HUDEP-2 (cell line): ENCODE data around the gene CHPT1.
"Not testable (repeated sequence)": the region's sequence is repeated elsewhere in the genome, so short reads cannot be mapped to it uniquely, and the experiment has no call there.

Experiments used
- DNase-seq, 76 experiments: peaks; one replicate each; lab custom pipeline; 2025; ENCODE audit not compliant: unreplicated experiment in 76 of 76; lab: John Stamatoyannopoulos, UW

CHPT1 gene

DNA sequence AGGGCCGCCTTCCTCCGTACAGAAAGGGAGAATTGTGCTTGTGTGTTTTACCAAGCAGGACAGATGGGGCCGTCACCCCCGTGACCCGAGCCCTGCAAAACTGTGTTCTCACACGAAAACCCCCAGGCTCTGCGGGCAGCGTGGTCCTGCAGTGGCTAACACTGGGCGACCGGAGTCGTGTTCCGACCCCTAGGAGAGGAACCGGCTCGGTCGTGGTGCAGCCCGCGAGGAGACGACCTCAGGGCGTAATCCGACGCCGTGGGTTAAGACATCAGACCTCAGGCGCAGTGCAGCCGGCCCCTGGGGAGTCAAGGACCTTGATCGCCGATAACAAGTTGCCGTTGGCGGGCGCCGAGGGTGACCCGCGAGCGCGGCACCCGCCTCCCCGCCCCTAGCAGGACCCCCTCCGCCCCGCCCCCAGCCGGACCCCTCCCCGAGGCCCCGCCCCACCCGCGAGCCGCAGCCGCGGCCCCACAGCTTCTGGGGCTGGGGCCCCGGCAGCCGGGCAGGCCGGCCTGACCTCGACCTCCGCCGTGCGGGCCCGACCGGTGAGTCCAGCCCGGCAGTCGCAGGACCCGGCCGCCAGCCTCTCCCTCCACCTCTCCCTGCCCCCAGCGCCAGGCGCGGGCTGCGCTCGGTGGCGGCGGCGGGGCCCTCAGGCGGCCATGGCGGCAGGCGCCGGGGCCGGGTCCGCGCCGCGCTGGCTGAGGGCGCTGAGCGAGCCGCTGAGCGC, at the start of gene CHPT1:
CHPT1 (plus strand) TSS at position 444 of the 733 bp plus-strand sequence; CDS start at position 666, 222 bp downstream.
- DNase-seq: peak in 75 of 76 experiments; percentile 17 to 89 (median 79)

DNA sequence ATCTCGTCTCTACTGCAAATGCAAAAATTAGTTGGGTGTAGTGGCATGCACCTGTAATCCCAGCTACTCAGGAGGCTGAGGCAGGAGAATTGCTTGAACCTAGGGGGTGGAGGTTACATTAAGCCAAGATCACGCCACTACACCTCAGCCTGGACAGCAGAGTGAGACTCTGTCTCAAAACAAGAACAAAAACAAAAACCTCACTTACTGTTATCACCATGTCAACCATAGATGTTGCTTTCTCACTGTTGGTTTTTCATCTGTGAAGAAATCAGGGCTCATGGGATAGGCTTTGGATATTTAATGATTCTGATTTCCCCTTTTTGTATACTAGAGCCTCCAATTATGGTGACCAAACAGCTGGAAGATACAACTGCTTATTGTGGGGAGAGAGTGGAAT, 49.7 kb upstream of the CHPT1 start:
- no peak for DNase-seq

DNA sequence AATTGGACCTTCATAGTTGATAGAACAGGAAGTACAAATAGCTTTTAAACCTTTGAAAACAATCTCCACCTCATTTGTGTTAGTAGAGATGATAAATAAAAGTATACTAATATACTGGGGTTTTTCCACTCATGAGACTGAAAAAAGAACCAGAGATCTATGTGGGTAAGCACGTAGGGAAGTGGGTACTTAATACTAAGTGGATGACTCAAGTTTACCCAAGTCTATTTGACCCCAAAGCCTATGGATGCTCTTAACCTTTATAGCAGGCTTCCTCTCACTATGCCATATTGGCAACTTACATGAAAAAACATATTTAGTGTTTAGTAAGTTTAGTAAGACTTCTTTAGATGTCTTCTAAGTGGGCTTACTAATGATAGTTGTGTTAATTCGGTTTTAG, 49.2 kb upstream of the CHPT1 start:
- DNase-seq: no peak

DNA sequence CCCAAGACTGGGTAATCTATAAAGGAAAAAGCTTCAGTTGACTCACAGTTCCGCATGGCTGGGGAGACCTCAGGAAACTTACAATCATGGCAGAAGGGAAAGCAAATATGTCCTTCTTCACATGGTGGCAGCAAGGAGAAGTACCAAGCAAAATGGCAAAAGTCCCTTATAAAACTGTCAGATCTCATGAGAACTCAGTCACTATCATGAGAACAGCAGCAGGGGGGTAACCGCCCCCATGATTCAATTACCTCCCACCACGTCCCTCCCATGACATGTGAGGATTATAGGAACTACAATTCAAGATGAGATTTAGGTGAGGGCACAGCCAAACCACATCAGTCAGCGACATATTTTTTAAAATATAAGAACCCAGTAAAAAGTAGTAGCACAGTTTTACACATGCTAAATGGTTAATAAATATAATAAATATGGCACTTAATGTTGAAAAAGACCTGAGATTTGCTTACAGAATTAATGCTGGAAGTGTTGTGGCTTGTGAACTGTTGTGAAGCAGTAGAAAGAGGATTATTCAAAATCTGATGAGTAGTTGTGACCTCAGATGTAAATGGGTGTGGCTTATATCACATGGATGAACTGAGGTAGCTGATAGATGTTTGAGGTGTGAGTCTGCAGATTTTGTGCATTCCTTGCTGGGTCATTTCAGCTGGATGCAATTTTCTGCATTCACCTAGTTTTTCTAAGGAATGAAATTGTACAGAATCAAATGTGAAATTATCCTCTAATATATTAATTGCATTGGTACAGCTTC, 46.9 kb upstream of the CHPT1 start:
- DNase-seq: no peak

DNA sequence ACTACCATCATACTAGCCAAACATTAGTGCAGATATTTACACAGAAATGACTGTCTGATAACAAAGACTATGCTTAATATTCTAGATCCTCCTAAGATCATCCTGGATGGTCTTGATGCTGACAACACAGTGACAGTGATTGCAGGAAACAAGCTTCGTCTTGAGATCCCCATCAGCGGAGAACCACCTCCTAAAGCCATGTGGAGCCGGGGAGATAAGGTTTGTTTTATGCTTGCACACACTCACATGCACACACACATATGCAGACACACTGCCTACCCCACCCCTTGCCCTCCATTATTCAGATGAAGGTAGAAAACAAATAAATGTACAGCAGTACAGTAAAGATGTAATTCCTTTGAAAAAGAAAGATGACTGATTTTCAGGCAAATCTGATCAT, 44.4 kb upstream of the CHPT1 start:
- DNase-seq: peak in 12 of 76 experiments; percentile 3 to 21 (median 9)

DNA sequence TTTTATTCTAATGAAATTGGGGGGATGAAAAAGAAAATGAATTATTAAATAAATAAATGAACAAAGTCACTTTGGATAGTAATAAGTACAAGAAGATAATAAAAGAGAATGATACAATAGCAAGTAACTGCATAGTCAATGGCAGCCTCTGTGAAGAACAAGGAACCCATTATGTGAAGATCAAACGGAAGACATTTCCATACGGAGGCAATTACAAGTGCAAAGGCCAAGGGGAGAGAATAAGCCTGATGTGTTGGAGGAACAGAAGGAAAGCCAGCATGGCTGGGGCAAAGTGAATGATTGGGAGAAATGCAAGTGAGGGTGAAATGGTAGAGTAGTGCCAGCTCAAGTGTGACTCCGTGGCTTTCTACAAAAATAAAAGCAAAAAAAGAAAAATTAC, 43.9 kb upstream of the CHPT1 start:
- DNase-seq: no peak

DNA sequence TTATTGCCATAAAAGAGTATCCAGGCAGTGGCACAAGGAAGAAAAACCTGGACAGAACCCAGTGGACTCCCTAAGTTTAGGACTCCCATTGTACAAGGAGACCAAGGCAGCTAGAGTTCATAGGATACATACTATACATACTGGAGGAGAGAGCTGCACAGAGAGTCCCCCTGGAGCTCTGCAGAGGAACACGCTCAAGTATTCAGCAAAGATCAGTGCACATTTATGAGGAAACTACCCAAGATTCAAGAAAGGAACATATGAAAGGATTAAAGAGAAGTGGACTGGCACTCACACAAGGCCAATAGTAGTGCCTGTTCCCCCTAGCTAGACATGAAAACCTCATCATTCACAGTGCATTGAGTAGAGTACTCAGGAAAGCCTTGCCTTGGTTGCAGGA, 43.0 kb upstream of the CHPT1 start:
- DNase-seq: no peak

DNA sequence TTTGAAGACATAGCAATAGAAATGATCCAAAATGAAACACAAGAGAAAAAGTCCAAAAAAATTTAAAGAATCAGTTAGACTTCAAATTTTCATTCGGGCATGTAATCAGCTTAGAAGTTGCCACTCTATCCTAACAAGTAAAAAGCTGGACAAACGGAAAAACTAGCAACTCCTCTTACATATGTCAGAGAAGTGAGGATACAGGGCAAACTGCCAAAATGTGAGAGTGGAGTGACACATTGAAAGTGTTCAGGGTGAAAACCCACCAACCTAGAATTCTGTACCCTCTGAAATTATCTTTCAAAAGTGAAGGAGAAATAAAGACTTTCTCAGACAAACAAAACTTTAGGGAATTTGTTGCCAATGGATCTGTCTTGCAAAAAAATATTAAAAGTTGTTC, 42.0 kb upstream of the CHPT1 start:
- DNase-seq: peak in 1 of 76 experiments; percentile 8

DNA sequence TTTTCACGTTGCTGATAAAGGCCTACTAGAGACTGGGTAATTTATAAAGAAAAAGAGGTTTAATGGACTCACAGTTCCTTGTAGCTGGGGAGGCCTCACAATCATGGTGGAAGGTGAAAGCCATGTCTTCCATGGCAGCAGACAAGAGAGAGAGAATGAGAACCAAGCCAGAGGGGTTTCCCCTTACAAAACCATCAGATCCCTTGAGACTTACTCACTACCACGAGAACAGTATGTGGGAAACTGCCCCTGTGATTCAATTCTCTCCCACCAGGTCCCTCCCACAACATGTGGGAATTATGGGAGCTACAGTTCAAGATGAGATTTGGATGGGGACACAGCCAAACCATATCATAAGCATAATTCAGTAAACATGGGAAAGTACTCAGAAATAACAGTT, 36.8 kb upstream of the CHPT1 start:
- DNase-seq: not testable (repeated sequence)

DNA sequence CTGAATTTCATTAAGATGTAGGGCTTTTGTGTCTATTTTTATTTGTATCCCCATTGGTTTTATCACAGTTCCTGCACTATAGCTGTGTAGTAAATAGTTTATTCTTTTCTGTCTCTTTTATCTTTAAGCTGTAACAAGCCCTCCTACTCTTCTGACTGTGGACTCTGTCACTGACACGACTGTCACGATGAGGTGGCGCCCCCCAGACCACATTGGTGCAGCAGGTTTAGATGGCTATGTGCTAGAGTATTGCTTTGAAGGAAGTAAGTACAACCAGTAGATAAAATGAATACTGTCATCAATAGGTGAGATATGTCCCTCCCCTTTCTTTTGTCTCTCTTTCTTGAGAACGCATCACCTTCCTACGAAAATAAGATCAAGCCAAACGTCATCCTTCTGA, 34.1 kb upstream of the CHPT1 start:
- DNase-seq: no peak

DNA sequence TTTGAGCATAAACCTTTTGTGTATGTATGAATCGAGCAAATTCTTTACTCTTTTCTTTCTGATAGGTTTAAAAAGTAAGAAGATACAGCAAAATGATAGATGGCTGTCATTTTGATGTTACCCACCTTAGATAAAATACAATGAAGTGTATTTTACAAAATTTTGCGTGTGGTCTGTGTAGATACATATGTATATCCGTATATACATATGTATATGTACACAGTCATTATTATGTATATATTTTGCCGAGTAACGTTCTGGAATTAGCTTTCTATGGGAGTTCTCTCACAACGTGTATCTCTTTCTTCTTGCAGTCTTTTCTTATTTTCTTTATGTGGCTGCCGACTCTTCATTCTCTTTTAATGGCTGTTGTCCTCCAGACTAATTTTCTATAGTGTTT, 32.4 kb upstream of the CHPT1 start:
- no peak for DNase-seq

DNA sequence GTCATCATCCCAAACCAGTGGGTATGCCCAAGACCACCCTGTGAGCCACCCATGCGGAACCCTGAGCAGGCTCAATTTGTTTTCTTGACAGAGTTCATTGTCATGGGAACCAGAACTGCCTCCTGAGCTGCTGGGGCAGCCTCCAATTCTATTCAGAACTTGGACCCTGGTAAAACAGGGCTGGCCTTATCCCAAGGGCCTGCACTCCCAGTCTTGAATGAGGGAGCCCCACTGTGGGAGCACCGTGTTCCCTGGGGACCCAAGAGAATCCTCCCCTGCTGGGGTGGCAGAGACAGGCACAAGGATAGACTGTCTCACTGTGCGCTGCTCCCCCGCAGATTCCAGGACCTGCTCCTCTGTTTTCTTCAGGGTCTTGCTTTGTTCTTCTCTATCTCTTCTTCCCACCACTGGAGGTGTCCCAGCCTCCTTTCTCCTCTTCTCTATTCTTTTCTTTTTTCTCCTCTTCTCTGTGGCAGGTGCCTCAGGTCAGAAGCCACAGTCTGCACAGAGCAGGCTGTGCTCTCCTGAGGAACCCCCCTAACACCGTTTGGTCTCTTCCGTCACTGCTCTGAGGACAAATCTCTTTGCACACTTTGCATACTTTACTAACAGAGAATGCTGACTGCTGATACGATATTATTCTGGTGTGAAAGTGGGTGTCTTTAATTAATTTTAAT, 31.2 kb upstream of the CHPT1 start:
- DNase-seq: no peak

DNA sequence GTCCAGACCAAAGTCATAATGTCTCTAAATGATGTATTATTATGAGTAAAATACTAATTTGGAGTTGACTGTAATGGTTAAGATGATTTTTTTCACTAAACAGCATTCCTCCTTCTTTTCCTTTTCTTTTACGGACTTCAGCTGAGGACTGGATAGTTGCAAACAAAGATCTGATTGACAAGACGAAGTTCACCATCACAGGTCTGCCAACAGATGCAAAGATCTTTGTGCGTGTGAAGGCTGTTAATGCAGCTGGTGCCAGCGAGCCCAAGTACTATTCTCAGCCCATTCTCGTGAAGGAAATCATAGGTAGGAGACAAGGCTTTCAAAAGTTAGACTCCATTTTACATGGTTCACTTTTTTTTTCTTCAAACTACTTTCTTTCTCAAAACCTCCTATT, 29.8 kb upstream of the CHPT1 start:
- no peak for DNase-seq

DNA sequence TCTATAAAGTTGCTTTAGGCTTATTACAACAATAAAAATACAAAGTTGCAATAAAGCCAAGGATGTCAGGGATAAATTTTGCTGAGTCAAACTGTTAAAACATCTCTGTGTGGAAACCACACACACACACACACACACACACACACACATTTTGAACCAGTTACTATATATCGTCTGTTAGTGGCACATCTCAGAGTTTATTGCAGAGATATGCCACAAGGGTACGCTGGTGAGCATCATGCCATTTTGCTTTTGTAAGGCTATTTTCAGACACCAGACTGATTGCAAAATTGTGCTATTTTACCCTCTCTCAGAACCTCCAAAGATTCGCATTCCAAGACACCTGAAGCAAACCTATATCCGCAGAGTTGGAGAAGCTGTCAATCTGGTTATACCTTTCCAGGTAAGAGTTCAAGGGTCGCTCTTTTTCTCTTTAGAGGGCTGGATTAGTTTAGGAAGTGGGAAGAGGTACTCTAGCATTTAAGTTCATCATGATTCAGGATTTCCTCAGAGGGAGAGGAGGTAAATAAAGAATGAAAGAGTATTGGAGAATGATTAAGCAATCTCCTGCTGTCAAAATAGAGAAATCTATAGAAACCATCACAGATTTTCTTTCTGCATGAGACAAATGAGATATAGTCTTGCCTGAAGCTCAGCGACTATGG, 27.3 kb upstream of the CHPT1 start:
- DNase-seq: peak in 56 of 76 experiments; percentile 1 to 76 (median 30)

DNA sequence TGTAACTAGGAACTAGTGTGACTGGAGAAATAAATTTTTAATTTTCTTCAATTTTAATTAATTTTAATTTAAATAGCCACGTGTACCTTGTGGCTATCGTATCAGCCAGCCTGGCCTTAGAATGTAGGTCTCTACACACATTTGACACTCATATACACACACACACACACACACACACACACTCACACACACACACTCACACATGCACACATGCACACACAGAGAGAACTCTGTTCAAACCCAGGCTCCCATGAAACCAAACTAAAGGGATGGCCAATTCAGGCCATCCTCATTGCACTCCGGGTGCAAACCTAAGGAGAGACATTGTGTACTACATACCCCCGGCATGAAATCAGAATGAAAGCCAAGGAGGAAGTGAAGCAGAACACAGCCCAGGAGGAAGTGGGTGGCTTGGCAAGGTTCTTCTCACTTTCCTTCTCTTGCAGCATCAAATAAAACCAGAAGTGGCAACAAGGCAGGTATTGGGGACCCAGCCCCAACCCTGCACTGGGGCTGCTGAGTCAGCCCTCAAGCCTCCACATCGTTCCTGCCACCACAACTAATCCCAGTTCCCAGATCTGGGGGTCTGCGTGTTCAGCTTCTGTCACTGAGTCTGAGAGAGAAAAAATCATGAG, 26.2 kb upstream of the CHPT1 start:
- no peak for DNase-seq

DNA sequence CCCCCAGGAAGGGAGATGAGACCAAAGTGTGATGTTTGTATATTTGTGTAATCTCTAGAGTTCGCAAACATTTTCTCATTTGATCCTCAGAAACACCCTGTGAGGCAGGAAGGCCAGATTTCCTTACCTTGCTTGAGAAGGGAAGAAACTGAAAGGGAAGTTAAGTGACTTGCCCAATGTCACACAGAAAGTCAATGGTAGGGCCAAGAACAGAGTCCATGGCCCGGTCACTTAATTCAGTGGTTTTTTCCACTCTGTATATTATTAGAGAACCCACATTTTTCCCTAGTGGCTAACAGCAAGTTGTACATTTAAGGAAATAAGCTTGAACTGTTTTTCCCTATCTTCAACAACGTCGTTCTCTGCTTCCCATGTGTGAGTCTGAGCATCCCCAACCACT, 25.6 kb upstream of the CHPT1 start:
- no peak for DNase-seq

DNA sequence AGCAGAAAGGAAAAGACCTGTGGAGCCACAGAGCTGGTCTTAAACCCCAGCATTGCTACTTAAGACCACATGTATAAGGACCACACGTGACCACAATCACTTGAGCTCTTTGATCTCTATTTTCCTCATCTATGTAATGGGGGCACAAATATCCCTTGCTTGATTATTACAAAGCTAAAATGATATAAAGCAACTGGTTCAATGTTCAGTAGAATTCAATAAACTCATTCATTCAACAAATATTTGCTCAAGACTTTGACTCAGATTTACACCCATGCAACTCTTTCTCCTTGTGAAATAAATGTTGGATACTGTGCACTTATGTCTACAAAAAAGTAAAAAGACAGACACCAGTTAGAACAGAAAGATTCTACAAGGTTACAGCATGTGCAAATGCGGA, 21.9 kb upstream of the CHPT1 start:
- no peak for DNase-seq

DNA sequence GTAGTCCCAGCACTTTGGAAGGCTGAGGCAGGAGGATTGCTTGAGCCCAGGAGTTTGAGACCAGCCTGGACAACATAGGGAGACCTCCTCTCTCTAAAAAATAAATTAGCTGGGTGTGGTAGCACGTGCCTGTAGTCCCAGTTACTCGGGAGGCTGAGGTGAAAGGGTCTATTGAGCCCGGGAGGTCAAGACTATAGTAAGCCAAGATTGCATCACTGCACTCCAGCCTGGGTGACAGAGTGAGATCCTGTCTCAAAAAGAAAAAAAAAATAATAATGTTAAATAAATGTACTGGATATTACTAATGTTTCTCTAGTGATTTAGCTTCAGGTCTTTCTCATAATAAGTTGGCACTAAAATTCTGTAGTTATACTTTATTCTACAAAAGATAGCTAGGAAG, 20.9 kb upstream of the CHPT1 start:
- DNase-seq: not testable (repeated sequence)

DNA sequence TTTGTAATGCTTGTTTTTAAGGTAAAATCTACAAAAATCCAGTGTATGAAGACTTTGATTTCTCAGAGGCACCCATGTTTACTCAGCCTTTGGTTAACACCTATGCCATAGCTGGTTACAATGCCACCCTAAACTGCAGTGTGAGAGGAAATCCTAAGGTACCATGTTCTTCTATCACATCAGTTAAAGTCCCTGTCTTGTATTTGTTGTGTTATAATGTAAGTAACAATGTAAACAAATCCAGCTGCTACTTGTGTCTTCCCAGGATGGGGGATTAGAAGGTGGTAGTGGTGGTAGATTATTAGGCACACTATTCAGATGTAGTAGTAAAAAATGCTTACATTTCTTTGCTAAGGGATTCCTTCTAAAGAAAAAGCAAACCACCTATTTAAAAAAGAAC, 19.4 kb upstream of the CHPT1 start:
- no peak for DNase-seq

DNA sequence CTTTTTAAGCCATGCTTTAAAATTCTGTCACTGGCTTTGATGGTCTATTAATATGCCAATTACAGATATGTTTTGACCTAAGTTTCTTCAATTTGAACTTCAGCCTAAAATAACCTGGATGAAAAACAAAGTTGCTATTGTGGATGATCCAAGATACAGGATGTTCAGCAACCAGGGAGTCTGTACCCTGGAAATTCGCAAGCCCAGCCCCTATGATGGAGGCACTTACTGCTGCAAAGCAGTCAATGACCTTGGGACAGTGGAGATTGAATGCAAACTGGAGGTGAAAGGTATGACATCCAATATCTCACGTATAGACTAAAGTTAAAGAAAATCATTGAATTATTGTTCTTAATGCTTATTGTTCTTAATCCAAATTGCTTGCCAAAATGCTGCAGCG, 17.2 kb upstream of the CHPT1 start:
- DNase-seq: no peak

DNA sequence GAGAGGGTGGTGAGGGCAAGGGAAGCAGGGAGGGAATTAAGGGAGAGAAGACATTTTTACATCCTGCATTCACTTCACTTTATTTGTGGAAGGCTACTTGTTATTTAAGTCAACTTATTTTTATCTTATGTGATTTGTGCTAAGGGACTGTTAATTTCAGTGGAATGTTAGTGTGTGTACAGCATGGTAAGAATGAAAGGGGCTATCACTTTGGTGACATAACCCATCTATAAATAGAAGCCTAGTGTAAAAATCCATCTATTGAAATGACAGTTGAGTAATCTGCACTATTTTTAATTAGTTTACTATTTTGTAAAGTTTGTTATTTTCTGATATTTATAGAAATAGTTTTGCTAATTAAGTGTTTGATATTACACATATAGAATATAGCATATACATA, 16.8 kb upstream of the CHPT1 start:
- DNase-seq: no peak
